Stimulated activated CD4-positive, alpha-beta T cell treated with anti-CD3 and anti-CD28 coated beads, TNF-alpha, amount 100 ng/mL, for 24 hours (primary cell): Measurements from ENCODE around the gene PDZD2.
"Not testable (repeated sequence)": the region's sequence is repeated elsewhere in the genome, so short reads cannot be mapped to it uniquely, and the experiment has no call there.

Source experiments
- DNase-seq, 3 experiments: peaks; one replicate each; pipeline ENCODE4 v3.0.0-alpha.2; 2020; ENCODE audit warnings: low read depth in 3 of 3

PDZD2 gene

GRCh38 chr5:31691408-31691807 lies 52.5 kb downstream of the PDZD2 start:
- DNase-seq: not testable (repeated sequence)

GRCh38 chr5:31692561-31693221 lies 53.8 kb downstream of the PDZD2 start:
- no peak for DNase-seq

- no peak for DNase-seq
Observed at GRCh38 chr5:31698673-31699072, 59.7 kb downstream of the PDZD2 start.

GRCh38 chr5:31701642-31702299 lies 62.8 kb downstream of the PDZD2 start:
- DNase-seq: no peak

- no peak for DNase-seq
Observed at GRCh38 chr5:31702712-31703111, 63.8 kb downstream of the PDZD2 start.

- DNase-seq: no peak
Observed at GRCh38 chr5:31703757-31704156, 64.8 kb downstream of the PDZD2 start.

- DNase-seq: no peak
Observed at GRCh38 chr5:31706186-31706585, 67.3 kb downstream of the PDZD2 start.

GRCh38 chr5:31707329-31707728 lies 68.4 kb downstream of the PDZD2 start:
- DNase-seq: no peak

- no peak for DNase-seq
Observed at GRCh38 chr5:31708089-31708488, 69.2 kb downstream of the PDZD2 start.

GRCh38 chr5:31711363-31711762 lies 72.4 kb downstream of the PDZD2 start:
- DNase-seq: no peak

- DNase-seq: no peak
Observed at GRCh38 chr5:31711935-31712592, 73.1 kb downstream of the PDZD2 start.

GRCh38 chr5:31717561-31717960 lies 78.6 kb downstream of the PDZD2 start:
- DNase-seq: no peak

GRCh38 chr5:31720004-31720403 lies 81.1 kb downstream of the PDZD2 start:
- no peak for DNase-seq

GRCh38 chr5:31720811-31721345 lies 81.9 kb downstream of the PDZD2 start:
- no peak for DNase-seq

- DNase-seq: no peak
Observed at GRCh38 chr5:31722111-31722510, 83.2 kb downstream of the PDZD2 start.

- no peak for DNase-seq
Observed at GRCh38 chr5:31725996-31726395, 87.1 kb downstream of the PDZD2 start.

- DNase-seq: no peak
Observed at GRCh38 chr5:31726952-31727351, 88.0 kb downstream of the PDZD2 start.

- no peak for DNase-seq
Observed at GRCh38 chr5:31728039-31728438, 89.1 kb downstream of the PDZD2 start.

GRCh38 chr5:31728806-31729205 lies 89.9 kb downstream of the PDZD2 start:
- DNase-seq: not testable (repeated sequence)

GRCh38 chr5:31730139-31730538 lies 91.2 kb downstream of the PDZD2 start:
- no peak for DNase-seq

- DNase-seq: no peak
Observed at GRCh38 chr5:31731016-31731415, 92.1 kb downstream of the PDZD2 start.

GRCh38 chr5:31731710-31732301 lies 92.9 kb downstream of the PDZD2 start:
- no peak for DNase-seq
